K562 (cell line): ENCODE results near the gene DNALI1. TPM values are rescaled to one million over a fixed set of nuclear protein-coding genes. Genes with fewer than 3 reads are reported as not detected.

Experiments used
- ATF6 ChIP-seq: sonication (generic); formaldehyde crosslinking; IDR thresholded peaks from 2 replicates; pipeline ENCODE4 v1.4.0; 2020; ENCODE audit warnings: mild to moderate bottlenecking, missing genetic modification reagents
- BCL6 ChIP-seq: fragments of 250-450 bp; sonication (Bioruptor Pico); IDR thresholded peaks from 2 replicates; pipeline ENCODE4 v1.4.0; 2020
- GTF2A2 ChIP-seq: IDR thresholded peaks from 2 replicates; pipeline ENCODE4 v1.6.1; 2016; ENCODE audit warnings: mild to moderate bottlenecking, missing genetic modification characterization, missing compliant biosample characterization
- HDAC1 ChIP-seq, 2 experiments: fragments of 450-650 bp; IDR thresholded peaks; 2 replicates each; pipeline ENCODE4 v1.6.1; 2016 to 2017; ENCODE audit warnings: inconsistent platforms in 1 of 2, mild to moderate bottlenecking in 1 of 2, moderate library complexity in 1 of 2
- HMG20B ChIP-seq: fragments of 250-450 bp; sonication (Bioruptor Pico); IDR thresholded peaks from 2 replicates; pipeline ENCODE4 v1.5.0; 2021; ENCODE audit warnings: mild to moderate bottlenecking
- HNRNPLL ChIP-seq: fragments of 200-400 bp; formaldehyde crosslinking; IDR thresholded peaks from 2 replicates; pipeline ENCODE4 v1.6.1; 2017; ENCODE audit warnings: low read length, low read depth, mild to moderate bottlenecking; ENCODE audit not compliant: poor library complexity, severe bottlenecking
- IRF1 ChIP-seq: sonication (generic); formaldehyde crosslinking; IDR thresholded peaks from 2 replicates; pipeline ENCODE4 v1.8.0; 2022; ENCODE audit warnings: missing genetic modification reagents, mild to moderate bottlenecking, borderline replicate concordance
- KAT2B ChIP-seq: IDR thresholded peaks from one replicate; pipeline ENCODE4 v1.6.1; 2012; ENCODE audit warnings: low read depth, mild to moderate bottlenecking, control low read depth, inconsistent platforms, low read length, moderate library complexity
- KDM2B ChIP-seq: fragments of 250-450 bp; sonication (Bioruptor Pico); IDR thresholded peaks from 2 replicates; pipeline ENCODE4 v1.8.0; 2021; ENCODE audit warnings: mild to moderate bottlenecking, moderate library complexity
- LEF1 ChIP-seq: fragments of 450-650 bp; IDR thresholded peaks from 2 replicates; pipeline ENCODE4 v1.6.1; 2016; ENCODE audit warnings: mild to moderate bottlenecking
- MECOM ChIP-seq: fragments of 250-450 bp; sonication (Bioruptor Pico); IDR thresholded peaks from 2 replicates; pipeline ENCODE4 v1.8.0; 2022; ENCODE audit warnings: inconsistent platforms
- MLX ChIP-seq, 2 experiments: fragments of 450-650 bp in 1 of 2; sonication (generic) in 1 of 2; formaldehyde crosslinking; conservative IDR thresholded peaks; 2 replicates each; pipeline versions ENCODE4 v1.4.0 to v1.8.1; 2020 to 2022; ENCODE audit warnings: mild to moderate bottlenecking in 1 of 2, missing genetic modification reagents in 1 of 2
- MTA2 ChIP-seq: fragments of 450-650 bp; IDR thresholded peaks from 2 replicates; pipeline ENCODE4 v1.6.1; 2016; ENCODE audit warnings: low read depth
- POLR2AphosphoS5 ChIP-seq: IDR thresholded peaks from 2 replicates; pipeline ENCODE4 v1.6.1; 2011; ENCODE audit warnings: mild to moderate bottlenecking, low read depth, low read length, moderate library complexity; ENCODE audit not compliant: control insufficient read depth, insufficient read depth
- RAD51 ChIP-seq: fragments of 450-650 bp; IDR thresholded peaks from 2 replicates; pipeline ENCODE4 v1.7.1; 2016; ENCODE audit warnings: low read depth, mild to moderate bottlenecking, borderline replicate concordance
- STAG1 ChIP-seq: sonication (generic); formaldehyde crosslinking; IDR thresholded peaks from 2 replicates; pipeline ENCODE4 v1.5.0; 2020; ENCODE audit warnings: missing genetic modification reagents, borderline replicate concordance
- TRIM28 ChIP-seq: fragments of 450-650 bp; IDR thresholded peaks from 2 replicates; pipeline ENCODE4 v1.6.1; 2017
- ZBTB9 ChIP-seq: fragments of 450-650 bp; formaldehyde crosslinking; IDR thresholded peaks from 2 replicates; pipeline ENCODE4 v1.4.0; 2020; ENCODE audit warnings: mild to moderate bottlenecking, moderate library complexity
- ZNF41 ChIP-seq: fragments of 250-450 bp; sonication (Bioruptor Pico); conservative IDR thresholded peaks from 2 replicates; pipeline ENCODE4 v1.4.0; 2020; ENCODE audit warnings: mild to moderate bottlenecking
- ZNF512 ChIP-seq: IDR thresholded peaks from 2 replicates; pipeline ENCODE4 v1.6.1; 2016; ENCODE audit warnings: missing genetic modification characterization, missing compliant biosample characterization
- ZNF696 ChIP-seq: fragments of 250-450 bp; sonication (Bioruptor Pico); conservative IDR thresholded peaks from 2 replicates; pipeline ENCODE4 v1.4.0; 2020; ENCODE audit warnings: mild to moderate bottlenecking, moderate library complexity
- ZNF764 ChIP-seq: fragments of 250-450 bp; sonication (Bioruptor Pico); IDR thresholded peaks from 2 replicates; pipeline ENCODE4 v1.4.0; 2020; ENCODE audit warnings: low read depth, mild to moderate bottlenecking, moderate library complexity
- polyA plus RNA-seq, 8 experiments: library from polyadenylated mRNA; depleted of rRNA in 4 of 8; stranded (reverse) in 5 of 8; unstranded in 3 of 8; fragments of >200 nt; fragmentation: Nextera tagmentation in 2 of 8; fragmentation: Illumina TruSeq in 1 of 8; extraction: Ambion mirVana in 2 of 8; extraction: Trizol in 1 of 8; gene quantifications; 2 replicates each; pipeline versions ENCODE4 v1.2.1 to v1.2.3, GENCODE V29; 2011 to 2014; ENCODE audit warnings: inconsistent platforms in 1 of 8, missing spikeins in 1 of 8
- total RNA-seq, 7 experiments: library from RNA; depleted of rRNA in 6 of 7; stranded (reverse); fragments of >200 nt in 6 of 7; fragmentation: Illumina TruSeq in 2 of 7; extraction: Trizol in 2 of 7; gene quantifications; 2 replicates each; pipeline versions ENCODE4 v1.2.1 to v1.2.3, GENCODE V29; 2011 to 2021; ENCODE audit warnings: low replicate concordance in 1 of 7

The DNALI1 gene
- total and polyA plus RNA-seq, 9 of the 15 experiments (the other 6 are each of a cell fraction or from before 2014, with no cell fraction given), result 0.87 to 5.6 (median 1.2) TPM

GRCh38 chr1:37553927-37554808, 2.6 kb upstream of the DNALI1 start, which contains the start of gene SNIP1 (continued):
- TF ChIP-seq ZBTB9 (CRISPR knock-in tag) (0 out of 2 replicates have a peak, but pooled peaks have one; percentile 59), MECOM (CRISPR knock-in tag) (no peak), BCL6 (CRISPR knock-in tag) (no peak), HMG20B (CRISPR knock-in tag) (no peak), ZNF41 (CRISPR knock-in tag) (no peak), ZNF696 (CRISPR knock-in tag) (no peak), RAD51 (peak; percentile 97), POLR2AphosphoS5 (peak; percentile 91), MTA2 (peak; percentile 61), LEF1 (no peak; the same call in 1 of the 2 replicates), IRF1 (CRISPR knock-in tag) (no peak), MLX (CRISPR knock-in tag; conservative IDR thresholded peaks at IDR 0.05) (0 out of 4 replicates have a peak, but pooled peaks of 1 of the 2 experiments have one; percentile 57), ZNF512 (tag) (peak; percentile 57), KAT2B (no peak), HNRNPLL (no peak), KDM2B (CRISPR knock-in tag) (no peak), HDAC1 (IDR thresholded peaks at IDR 0.05) (peak; percentile 71 to 76; a peak in 3 of 4 replicates), GTF2A2 (tag) (no peak; the same call in 1 of the 2 replicates), ZNF764 (CRISPR knock-in tag) (no peak), ATF6 (peak; percentile 89; the same call in 1 of the 2 replicates), STAG1 (CRISPR knock-in tag) (no peak), TRIM28 (peak; percentile 99)
